Stimulated activated CD4-positive, alpha-beta T cell treated with anti-CD3 and anti-CD28 coated beads, Interleukin-1b, Interleukin-23, amount 100 ng/mL, for 24 hours (primary cell): ENCODE data around the gene MTHFD1L.

Experiments
- DNase-seq, 4 experiments: peaks; one replicate each; pipeline ENCODE4 v3.0.0-alpha.2; 2020; ENCODE audit warnings: low read depth in 4 of 4, low spot score in 1 of 4

Gene MTHFD1L

DNA sequence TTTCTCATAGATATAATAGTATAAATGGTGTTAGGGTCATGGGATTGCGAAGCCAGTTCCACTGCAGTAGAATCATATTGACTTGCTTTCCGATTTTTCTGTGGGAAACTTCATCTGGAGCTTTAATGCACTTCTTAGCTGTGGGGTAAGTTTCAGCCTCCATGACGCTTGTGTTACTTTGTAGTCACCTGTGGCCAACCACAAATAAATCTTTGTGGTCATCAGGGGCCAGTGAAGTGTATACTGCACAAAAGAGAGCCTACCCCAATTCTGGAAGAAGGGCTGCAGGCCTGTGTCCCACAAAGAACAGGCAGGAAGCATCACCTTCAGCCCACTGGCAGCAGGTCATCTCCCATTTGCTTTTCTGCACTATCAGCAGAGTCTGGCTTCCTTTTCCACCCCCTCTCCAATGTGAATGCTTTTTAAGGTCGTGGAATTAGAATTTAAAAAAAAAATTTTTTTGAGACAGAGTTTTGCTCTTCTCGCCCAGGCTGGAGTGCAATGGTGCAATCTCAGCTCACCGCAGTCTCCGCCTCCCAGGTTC, 32.0 kb downstream of the MTHFD1L start:
- no peak for DNase-seq

DNA sequence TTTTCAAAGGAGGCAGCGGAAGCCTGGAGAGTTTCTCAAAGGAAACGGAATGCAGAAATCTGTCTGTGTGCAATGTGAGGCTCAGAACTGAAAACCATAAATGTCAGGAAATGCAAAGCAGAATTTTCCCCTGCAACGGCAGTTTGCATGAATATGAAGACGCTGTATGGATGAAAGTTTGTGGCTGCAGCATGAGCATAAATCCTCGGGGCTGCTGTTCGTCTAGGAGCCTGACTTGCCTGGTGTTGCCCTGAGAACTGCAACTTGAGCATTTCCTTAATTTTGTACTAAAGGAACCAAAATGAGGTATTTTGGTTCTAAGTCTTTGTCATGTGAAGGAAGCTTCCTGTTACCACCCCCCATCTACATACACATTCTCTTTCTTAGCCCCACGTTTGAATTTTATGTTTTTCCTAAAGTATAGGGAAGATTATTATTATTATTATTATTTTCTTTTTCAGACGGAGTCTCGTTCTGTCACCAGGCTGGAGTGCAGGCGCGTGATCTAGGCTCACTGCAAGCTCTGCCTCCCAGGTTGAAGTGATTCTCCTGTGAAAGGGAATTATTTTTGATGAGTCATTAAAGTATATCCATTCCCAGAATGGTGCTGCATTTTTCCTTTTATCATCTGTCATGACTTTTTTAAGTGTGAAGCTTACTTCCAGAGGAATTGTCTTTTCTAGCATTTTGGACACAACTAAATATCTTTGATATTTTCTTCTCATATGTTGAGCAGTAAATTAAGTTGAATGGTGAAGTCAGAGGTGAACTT, 33.1 kb downstream of the MTHFD1L start:
- DNase-seq = no peak

DNA sequence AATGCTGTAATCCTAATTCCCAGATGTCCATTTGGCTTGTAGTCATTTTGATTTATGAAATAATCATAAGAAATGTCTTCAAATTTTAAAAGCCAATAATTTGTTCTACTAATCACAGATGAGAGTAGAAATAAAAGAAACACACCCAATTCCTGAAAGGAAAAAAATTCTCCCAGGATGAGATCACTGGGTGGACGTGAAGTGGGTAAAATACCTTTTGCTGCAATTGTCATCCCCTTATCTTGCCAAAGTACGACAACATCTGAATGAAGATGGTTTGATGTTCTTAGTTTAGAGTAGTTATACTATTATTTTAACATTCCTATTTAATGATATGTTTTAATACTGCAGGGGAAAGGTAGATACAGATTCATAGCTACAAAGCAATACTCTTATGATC, 33.7 kb downstream of the MTHFD1L start:
- no peak for DNase-seq

DNA sequence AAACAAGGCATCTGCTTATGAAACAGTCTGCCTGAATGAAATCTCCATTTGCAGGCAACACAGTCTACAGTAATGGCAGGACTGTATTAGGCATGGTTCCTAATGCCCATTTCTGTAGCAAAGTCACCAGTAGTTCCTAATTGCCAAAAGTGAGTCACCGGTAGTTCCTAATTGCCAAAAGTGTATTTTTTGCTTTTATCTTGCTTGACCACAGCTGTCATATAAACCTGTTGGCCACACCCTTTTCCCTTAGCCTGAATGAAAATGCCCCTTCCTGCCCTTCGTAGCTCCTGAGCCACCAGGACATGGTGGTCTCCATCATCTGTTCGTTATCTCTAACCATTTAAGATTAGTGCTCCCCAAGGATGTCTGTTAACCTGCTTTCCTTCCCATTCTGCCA, 34.5 kb downstream of the MTHFD1L start:
- no peak for DNase-seq

DNA sequence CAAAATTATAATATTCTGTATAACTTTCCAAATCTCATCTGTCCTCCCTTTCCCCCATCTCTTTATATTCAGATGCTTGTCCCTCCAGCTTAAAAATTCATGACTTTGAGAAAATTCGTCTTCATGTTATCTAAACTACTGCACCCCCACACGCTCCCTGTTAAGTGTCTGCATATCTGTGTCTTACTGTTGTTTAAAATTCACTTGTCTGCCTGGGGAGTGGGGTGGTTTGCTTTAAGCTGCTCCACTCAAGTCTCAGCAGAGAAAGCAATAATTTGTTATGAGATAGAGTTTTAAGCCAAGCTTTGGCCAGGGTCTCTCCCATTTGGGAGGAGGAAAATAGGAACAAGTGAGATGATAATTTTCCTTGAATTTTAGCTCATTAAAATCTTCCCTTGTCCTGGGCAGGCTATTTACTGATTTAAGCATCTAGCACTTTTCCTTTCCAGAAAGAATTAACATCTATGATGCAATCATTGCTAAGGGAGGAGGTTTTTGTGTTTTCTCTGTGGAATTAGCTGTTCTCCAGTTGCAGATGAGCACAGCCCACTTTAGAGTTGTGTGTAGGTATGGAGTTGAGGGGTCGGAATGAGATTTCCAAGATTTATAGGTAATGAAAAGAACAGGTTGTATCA, 36.8 kb downstream of the MTHFD1L start:
- DNase-seq = no peak

DNA sequence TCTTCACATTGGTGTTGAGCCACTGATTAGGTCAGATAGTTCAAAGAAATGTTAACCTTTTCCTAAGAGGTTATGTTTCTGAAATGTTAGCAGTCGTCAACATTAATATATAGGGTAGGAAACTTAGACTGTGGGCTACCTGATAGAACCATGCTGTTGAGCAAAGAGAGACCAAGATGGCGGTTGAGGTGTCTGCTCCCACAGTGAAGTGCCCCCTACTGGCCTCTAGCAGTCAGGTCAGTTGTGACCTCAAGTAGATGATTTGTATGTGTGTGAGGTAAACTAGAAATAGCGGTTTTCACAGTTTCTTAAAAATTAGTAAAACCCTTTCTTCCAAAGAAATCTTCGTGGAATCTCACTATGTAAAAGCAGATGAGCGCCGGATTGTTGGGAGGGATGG, 40.3 kb downstream of the MTHFD1L start:
- DNase-seq = no peak

DNA sequence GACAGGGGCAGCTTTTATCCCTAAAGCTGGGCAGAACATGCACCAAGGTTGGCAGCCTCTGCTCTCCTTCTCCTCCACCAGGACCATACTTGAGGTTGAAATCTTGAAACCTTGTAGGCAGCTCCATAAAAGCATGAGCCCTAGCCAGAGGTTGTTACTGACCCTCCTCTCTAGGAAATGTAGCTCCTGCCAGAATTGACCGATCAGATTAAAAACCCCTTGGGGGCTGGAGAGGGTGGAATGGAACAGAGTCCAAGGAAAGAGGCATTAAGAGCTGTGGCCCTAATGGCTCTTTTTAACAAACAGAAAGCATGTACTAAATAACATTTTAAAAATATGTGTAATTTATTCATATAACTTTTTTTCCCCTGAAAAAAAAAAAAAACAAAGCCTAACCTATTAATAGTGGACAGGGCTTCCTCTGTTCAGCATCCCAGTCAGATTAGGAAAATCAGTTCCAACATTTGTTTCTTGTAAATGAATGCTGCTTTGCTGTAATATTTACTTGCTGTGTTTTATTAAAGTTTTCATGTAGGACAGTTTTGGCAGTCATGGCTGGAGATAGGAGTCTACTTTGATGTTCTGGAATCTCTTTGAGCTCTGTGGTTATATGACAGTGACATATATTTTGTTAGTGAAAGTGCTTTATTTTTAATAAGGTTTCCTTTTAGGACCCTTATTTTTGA, 41.3 kb downstream of the MTHFD1L start:
- no peak for DNase-seq

DNA sequence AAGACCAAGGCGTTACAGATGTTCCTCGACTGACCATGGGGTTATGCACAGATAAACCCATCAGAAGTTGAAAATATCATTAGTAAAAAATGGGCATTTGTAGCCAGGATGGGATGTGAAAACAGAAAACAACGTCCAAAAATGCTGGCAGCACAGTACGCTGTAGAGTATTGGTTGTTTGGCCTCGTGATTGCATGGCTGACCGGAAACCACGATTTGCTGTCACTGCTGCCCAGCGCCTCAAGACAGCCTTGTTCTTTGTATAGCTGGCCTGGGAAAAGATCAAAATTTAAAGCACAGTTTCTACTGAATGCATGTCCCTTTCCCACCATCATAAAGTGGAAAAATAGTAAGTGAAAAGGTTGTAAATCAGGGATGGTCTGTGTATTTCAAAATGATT, 41.9 kb downstream of the MTHFD1L start:
- no peak for DNase-seq

DNA sequence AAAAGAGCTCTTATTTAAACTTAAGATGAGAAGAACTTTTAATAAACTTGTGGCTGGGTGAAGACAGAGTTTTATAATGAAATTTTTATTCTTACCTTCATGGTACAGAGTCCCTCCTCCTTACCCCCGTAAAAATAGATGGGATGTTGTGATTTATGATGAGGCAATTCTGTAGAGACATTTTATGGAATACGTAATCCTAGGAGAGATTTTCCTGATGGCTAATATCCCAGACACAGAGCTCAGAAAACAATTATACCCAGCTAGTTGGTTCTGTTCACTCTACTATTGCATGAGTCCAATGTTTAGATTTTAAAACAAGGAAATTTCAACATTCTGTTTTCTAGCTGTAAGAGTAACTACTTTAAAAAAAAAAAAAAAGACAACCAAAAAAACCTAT, 43.4 kb downstream of the MTHFD1L start:
- DNase-seq = no peak

DNA sequence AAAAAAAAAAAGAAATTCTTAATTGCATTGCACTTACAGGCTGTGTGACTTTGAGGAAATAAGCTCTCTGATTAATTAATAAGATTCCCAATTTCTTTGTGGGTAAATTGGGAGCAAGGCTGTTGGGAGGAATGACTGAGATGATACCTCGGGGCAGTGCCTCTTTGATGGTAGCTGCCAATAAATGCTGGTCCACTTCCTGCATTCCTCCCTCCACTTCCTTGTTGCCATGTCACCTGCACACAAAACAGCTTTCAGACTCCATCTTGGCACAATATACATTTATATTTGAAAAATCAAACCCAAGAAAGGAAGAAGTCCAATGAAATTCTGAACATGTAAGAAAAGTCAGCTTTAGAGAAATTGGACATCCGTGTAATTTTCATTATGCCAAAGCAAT, 45.1 kb downstream of the MTHFD1L start:
- DNase-seq = no peak

DNA sequence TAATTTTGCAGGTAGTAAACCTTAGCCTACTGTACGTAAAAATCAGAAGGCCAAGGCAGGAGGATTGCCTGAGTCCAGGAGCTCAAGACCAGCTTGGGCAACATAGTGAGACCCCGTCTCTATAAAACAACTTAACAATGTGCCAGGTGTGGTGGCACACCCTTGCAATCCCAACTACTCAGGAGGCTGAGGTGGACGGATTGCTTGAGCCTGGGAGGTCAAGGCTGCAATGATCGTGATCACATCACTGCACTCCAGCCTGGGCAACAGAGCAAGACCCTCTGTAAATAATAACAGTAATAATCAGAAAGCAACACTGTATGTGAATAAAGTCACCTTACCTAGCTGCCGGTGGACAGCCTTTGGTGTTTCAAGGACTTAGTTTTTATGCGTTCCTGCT, 48.9 kb downstream of the MTHFD1L start:
- DNase-seq = no peak

DNA sequence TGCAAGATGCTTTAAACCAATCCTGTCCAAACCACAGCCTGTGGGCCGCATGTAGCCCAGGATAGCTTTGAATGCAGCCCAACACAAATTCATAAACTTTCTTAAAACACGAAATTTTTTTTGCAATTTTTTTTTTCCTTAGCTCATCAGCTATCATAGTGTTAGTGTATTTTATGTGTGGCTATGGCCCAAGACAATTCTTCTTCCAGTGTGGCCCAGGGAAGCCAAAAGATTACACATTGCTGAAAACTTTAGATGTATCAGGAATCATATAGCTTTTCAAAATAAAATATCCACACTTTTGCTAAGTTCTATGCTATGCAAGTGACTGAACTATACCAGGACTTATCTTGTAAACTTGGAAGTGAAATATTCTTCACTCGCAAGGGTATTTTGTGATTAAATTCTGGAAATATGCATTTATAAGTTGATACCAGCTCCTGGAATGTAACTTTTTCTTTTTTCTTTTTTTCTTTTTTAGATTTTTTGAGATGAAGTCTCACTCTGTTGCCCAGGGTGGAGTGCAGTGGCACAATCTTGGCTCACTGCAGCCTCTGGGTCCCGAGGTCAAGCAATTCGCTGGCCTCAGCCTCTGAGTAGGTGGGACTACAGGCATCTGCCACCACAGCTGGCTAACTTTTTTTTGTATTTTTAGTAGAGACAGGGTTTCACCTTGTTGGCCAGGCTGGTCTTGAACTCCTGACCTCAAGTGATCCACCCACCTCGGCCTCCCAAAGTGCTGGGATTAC, 49.8 kb downstream of the MTHFD1L start:
- DNase-seq = no peak

DNA sequence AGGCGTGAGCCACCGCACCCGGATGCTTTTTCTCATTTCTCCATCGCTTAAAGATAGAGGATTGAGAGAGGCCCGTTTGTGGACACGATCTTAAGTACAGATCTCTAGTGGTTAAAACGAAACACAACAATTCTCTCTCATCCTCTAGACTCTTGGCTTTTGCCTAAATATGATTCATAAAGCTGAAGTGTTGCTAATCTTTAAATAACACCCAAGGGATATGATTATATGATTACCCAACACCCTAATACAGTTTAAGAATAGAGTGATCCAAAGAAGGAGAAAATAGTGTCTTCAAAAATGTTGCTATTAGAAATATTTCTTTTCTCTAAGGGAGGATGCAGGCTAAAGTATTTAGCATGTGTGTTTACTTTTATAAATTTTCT, 50.4 kb downstream of the MTHFD1L start:
- no peak for DNase-seq

DNA sequence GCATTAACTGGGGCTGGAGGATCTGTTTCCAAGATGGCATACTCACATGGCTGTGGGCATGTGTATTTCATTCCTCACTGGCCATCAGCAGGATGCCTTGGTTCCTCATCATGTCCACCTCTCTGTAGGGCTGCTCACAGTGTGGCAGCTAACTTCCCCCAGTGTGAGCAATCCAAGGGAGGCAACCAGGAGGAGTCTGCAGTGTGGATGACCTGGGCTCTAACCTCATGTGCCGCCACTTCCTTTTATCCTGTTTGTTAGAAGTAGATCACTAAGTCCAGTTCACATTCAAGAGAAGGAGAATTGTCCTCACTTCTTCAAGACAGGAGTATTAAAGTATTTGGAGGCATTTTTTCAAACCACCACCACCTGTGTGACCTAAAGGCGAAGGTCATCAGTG, 54.4 kb downstream of the MTHFD1L start:
- no peak for DNase-seq

DNA sequence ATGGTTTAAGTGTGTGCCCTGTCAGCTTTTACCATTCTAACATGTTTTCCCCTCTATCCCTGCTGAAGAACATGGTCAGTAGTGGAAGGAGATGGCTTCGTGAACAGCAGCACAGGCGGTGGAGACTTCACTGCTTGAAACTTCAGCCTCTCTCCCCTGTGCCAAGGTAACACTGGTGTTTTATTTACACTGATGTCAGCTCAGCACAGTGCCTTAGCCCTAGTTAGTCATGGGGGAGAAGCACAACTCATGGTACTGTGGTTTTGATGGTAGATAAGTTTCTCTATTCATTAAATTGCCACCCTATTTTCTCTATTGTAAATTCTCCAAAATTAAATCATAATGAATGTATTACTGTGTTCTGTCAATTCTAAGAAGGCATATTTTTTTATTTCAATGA, 56.6 kb downstream of the MTHFD1L start:
- DNase-seq = no peak

DNA sequence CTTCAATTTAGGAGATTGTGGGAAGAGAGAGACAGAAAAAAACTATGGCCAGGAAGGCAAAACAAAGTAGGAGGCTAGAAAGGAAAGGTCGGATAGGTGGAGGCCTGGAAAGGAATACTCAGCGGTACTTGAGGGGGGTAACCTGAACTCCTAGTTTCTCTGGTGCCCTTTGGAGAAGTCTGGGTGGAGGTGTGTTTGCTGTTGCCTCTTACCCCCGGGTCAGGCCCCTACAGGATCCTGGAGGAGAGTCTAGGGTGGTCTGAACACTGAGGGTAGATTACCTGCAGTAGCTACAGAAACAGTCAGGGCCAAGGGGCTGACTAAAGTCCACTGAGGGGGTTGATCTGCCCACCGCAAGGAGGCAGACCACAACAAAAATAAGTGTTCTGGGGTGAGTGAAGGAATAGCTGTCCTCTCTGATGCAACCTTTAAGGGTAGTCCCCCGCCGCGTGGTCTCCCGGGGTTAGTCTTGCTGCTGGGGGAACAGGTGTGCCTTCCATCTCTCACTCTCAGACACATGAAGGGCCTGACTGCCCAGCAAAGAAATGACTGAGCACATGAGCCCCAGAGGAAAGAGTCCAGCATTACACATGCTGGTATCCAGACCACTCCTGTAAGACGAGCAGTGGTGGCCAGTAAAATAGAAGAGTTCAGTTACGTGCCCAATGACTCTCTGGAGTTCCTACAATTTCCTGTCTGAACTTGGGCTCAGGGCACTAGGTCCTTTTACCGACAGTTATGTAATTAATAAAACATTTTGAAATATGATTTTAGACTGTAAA, 59.5 kb downstream of the MTHFD1L start:
- no peak for DNase-seq

DNA sequence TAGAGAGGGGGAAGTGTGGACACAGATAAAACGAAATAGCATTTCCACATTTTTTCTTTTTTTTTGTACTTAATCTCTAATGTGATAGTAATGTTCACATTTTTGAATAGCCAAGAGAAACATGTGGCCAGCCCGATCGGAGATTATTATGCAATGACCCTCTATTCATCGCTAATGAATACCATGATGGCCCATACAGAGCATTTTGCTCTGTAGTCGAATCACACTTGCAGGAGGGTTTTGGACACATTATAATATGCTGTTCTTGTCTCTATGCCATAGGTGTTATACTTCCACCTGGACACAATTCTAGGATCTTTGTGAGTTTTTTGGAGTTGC, 60.1 kb downstream of the MTHFD1L start:
- DNase-seq = no peak

DNA sequence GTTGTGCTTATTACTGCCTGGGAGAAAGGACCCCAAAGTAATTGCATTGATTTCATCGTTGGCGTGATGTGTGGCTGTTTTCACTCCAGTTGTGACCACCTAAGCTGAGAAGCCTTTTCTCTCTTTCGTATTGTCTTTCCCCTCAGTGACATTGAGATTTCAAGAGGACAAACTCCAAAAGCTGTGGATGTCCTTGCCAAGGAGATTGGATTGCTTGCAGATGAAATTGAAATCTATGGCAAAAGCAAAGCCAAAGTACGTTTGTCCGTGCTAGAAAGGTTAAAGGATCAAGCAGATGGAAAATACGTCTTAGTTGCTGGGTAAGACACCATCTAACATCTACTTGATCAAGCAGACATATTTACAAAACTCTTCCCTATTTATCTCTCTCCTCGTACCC, 60.5 kb downstream of the MTHFD1L start:
- DNase-seq = no peak

DNA sequence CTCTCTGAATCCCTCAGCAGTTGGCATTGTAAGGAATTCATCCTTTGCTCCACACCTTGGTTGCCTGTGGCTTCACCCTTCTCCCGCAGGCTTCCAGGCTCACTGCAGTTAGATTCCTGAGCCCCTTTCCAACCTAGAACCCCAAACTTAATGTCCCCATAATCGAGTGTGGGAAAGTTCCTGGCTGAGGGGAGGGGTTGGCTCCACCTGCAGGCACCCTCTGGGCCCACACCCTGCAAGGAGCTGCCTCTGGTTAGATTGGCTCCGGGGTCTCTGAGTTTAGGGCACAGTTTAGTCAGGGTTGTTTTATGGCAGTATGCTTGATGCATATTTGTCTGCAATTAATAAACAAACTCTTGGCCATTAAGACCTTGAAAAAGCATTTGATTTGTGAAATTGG, 63.4 kb downstream of the MTHFD1L start:
- no peak for DNase-seq

DNA sequence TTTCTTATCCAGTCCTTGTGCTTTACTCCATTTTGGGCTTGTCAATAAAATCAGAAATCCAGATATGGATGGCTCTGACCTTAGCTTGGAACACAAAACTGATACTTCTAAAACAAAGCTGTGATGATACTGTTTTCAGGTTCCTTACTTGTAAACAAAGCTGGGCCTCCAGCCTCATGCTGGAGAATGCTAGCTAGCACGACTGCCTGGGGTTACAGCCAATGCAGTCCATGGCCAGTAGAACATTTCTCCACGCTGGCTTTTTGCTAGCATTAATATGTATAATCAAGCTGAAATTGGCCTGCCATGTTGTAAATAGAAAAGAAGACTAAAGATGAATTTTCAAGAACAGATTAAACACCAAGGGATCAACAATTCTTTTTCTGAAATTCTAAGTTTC, 63.9 kb downstream of the MTHFD1L start:
- no peak for DNase-seq

DNA sequence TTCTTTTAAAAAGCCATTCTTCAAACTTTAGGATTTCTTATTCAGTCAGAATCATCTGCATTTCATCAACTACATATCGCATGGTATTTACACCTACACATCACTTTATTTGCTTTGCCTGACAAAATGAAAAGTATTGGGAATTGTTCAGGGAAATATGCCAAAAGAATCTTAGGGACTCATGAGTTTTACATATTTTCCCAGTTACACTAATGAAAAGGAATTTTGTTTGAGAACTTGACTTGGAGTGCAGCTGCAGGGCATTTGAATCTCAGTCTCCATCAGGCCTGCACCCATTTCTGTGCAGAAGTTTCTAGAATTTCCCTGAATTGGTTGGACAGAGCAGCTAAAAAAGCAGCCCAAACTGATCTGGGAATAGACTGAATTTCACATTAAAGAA, 65.3 kb downstream of the MTHFD1L start:
- no peak for DNase-seq
